ENCODE measurements around the gene MMP25. TPM values are rescaled to one million over a fixed set of nuclear protein-coding genes. Genes with fewer than 3 reads are reported as not detected.

MMP25 gene
- total and polyA plus RNA-seq, 9 of the 15 experiments (the other 6 are each of a cell fraction or from before 2014, with no cell fraction given), result 0.03 to 0.04 TPM; not detected in 7

DNA sequence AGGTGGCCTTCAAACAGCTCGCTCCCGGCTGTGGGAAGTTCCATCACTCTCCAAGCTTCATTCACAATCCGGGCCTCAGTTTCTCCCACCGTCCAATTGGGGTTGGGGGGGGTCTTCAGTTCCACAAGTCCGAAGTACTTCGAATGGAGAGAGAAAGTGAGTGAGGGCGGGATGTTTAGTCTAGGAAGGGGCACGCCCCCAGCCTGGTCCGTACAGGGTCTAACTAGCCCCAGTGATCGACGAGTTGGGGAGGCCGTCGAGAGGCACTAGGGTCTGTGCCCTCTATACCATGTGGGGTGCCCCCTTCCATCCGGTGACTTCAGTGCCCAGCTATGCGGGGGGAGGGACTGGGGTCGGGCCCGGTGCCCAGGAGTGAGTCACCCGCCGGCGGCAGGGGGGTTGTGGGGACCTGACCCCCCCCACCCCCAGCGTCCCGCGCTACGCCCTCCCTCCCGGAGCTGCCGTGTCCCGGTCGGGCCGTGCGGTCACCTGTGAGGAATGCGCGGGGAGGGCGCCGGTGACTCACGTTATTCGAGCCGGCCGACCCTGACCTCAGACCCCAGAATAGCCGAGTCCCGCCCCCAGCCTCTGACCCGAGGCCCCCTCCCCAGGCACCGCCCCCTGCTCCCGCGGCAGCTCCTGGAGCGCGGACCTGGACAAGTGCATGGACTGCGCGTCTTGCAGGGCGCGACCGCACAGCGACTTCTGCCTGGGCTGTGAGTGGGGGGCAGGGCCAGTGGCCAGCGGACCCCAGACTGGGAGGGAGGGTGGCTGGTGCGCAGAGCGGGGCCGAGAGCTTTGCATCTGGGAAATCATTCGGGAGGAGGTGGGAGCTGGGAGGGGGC lies 25.5 kb upstream of the MMP25 start (continued):
- no peak for TF ChIP-seq GMEB1 (CRISPR knock-in tag; IDR thresholded peaks at IDR 0.05)
- TF ChIP-seq SRSF3 (IDR thresholded peaks at IDR 0.05; ENCODE audit: insufficient read depth, low read length), result no peak
- TF ChIP-seq FOXK2 (conservative IDR thresholded peaks at IDR 0.05 in 1 of 2, IDR thresholded peaks at IDR 0.05 in 1 of 2; ENCODE audit: low read depth in 2 of 2), result no peak
- TF ChIP-seq TEAD4 (IDR thresholded peaks at IDR 0.05; ENCODE audit: low read length), result peak; percentile 69; the same call in 1 of the 2 replicates
- TF ChIP-seq TEAD4 (CRISPR knock-in tag; IDR thresholded peaks at IDR 0.05; ENCODE audit: borderline replicate concordance), result peak; percentile 83; the same call in 1 of the 2 replicates
- peak; percentile 30 for TF ChIP-seq ZFX (CRISPR knock-in tag; IDR thresholded peaks at IDR 0.05)
- no peak for TF ChIP-seq PYGO2 (tag; IDR thresholded peaks at IDR 0.05)
- TF ChIP-seq MYNN (IDR thresholded peaks at IDR 0.05), result peak; percentile 83
- TF ChIP-seq MYNN (CRISPR knock-in tag; IDR thresholded peaks at IDR 0.05), result no peak
- TF ChIP-seq, protein P1, sequence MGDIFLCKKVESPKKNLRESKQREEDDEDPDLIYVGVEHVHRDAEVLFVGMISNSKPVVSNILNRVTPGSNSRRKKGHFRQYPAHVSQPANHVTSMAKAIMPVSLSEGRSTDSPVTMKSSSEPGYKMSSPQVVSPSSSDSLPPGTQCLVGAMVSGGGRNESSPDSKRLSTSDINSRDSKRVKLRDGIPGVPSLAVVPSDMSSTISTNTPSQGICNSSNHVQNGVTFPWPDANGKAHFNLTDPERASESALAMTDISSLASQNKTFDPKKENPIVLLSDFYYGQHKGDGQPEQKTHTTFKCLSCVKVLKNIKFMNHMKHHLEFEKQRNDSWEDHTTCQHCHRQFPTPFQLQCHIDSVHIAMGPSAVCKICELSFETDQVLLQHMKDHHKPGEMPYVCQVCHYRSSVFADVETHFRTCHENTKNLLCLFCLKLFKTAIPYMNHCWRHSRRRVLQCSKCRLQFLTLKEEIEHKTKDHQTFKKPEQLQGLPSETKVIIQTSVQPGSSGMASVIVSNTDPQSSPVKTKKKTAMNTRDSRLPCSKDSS (IDR thresholded peaks at IDR 0.05; ENCODE audit: low read depth, partially characterized antibody), result no peak
- peak; percentile 85 for TF ChIP-seq SMARCE1 (IDR thresholded peaks at IDR 0.05)
- TF ChIP-seq BRCA1 (IDR thresholded peaks at IDR 0.05), result no peak
- 0 out of 2 replicates have a peak, but pooled peaks have one; percentile 81 for TF ChIP-seq BRCA1 (CRISPR knock-in tag; IDR thresholded peaks at IDR 0.05)
- TF ChIP-seq ZNF253 (CRISPR knock-in tag; conservative IDR thresholded peaks at IDR 0.05), result no peak
- TF ChIP-seq CCNT2 (IDR thresholded peaks at IDR 0.05; ENCODE audit: borderline replicate concordance, extremely low read depth, insufficient read length, low read depth, low read length), result peak; percentile 48
- TF ChIP-seq ETS1 (conservative IDR thresholded peaks at IDR 0.05; ENCODE audit: control insufficient read depth, low read depth, low read length), result no peak
- no peak for TF ChIP-seq ASH1L (IDR thresholded peaks at IDR 0.05; ENCODE audit: borderline replicate concordance, low read depth, partially characterized antibody)
- peak; percentile 50; the same call in 1 of the 2 replicates for TF ChIP-seq PRMT5 (CRISPR knock-in tag; IDR thresholded peaks at IDR 0.05)
- TF ChIP-seq RBM22 (IDR thresholded peaks at IDR 0.05; ENCODE audit: low read depth, low read length, poor library complexity, severe bottlenecking), result peak; percentile 27
- no peak for TF ChIP-seq E2F3 (CRISPR knock-in tag; IDR thresholded peaks at IDR 0.05)
- peak; percentile 33; the same call in 1 of the 2 replicates for TF ChIP-seq ZBTB1 (CRISPR knock-in tag; IDR thresholded peaks at IDR 0.05; ENCODE audit: borderline replicate concordance, low read depth)
- TF ChIP-seq ZNF766 (CRISPR knock-in tag; conservative IDR thresholded peaks at IDR 0.05), result peak; percentile 18; the same call in 1 of the 2 replicates
- no peak; the same call in 1 of the 2 replicates for TF ChIP-seq ATF1 (CRISPR knock-in tag; IDR thresholded peaks at IDR 0.05)
- no peak for TF ChIP-seq ATF1 (tag; IDR thresholded peaks at IDR 0.05)
- TF ChIP-seq POLR2G (IDR thresholded peaks at IDR 0.05; ENCODE audit: low read depth, low read length), result peak; percentile 81

Data from K562 (cell line).